Vagina (tissue), 2 donors: ENCODE results near the gene HPD. TPM values are rescaled to one million over a fixed set of nuclear protein-coding genes. Genes with fewer than 3 reads are reported as not detected.
"Not testable (repeated sequence)": the region's sequence is repeated elsewhere in the genome, so short reads cannot be mapped to it uniquely, and the experiment has no call there.

Source experiments
- DNase-seq, 2 donors: peaks; one replicate each; pipeline ENCODE4 v3.0.0-alpha.2; 2017; ENCODE audit errors: extremely low spot score in 2 of 2
- H3K27ac ChIP-seq: fragments of 200-600 bp; sonication (generic); one replicate; pipeline ENCODE4 v1.5.1; 2019
- H3K27me3 ChIP-seq: fragments of 200-600 bp; sonication (generic); one replicate; pipeline ENCODE4 v1.5.1; 2019
- H3K36me3 ChIP-seq, 2 donors: fragments of 200-600 bp; sonication (generic); one replicate each; pipeline ENCODE4 v1.5.1; 2017 to 2019
- H3K4me1 ChIP-seq: fragments of 200-600 bp; sonication (generic); one replicate; pipeline ENCODE4 v1.5.1; 2019
- H3K4me3 ChIP-seq, 2 donors: fragments of 200-600 bp; sonication (generic); 1 replicate in 1 of 2; 2 replicates in 1 of 2; pipeline ENCODE4 v1.5.1; 2016 to 2019
- H3K9me3 ChIP-seq: fragments of 200-600 bp; sonication (generic); one replicate; pipeline ENCODE4 v1.5.1; 2019
- POLR2A ChIP-seq, 2 donors: fragments of 450-650 bp; IDR thresholded peaks; one replicate each; pipeline ENCODE4 v1.6.1; 2017; ENCODE audit warnings: antibody characterized with exemption in 2 of 2, mild to moderate bottlenecking in 2 of 2, moderate library complexity in 2 of 2
- POLR2AphosphoS5 ChIP-seq, 2 donors: sonication (generic); formaldehyde crosslinking; IDR thresholded peaks; one replicate each; pipeline ENCODE4 v1.9.0; 2017; ENCODE audit warnings: antibody characterized with exemption in 2 of 2, mild to moderate bottlenecking in 2 of 2, low read depth in 1 of 2; ENCODE audit not compliant: insufficient read depth in 1 of 2
- intact Hi-C: fragments of 100-400 bp; cut with DNase I; formaldehyde crosslinking; loops from one replicate; pipeline ENCODE4 v1.15.1; 2023
- total RNA-seq: library from RNA; depleted of rRNA; stranded (reverse); fragments of >200 nt; gene quantifications from one replicate; pipeline ENCODE4 v1.2.3, GENCODE V29; 2016
- TF ChIP-seq, protein P1 (sequence below), 3 experiments: fragments of 450-650 bp in 2 of 3; fragments of 200-600 bp in 1 of 3; sonication (generic) in 1 of 3; IDR thresholded peaks; one replicate each; pipeline ENCODE4 v1.5.1; 2017 to 2019; ENCODE audit warnings: antibody characterized with exemption in 3 of 3, mild to moderate bottlenecking in 2 of 3, moderate library complexity in 2 of 3

Gene HPD
- total RNA-seq, 1 donor from 2014 or later: not detected

DNA sequence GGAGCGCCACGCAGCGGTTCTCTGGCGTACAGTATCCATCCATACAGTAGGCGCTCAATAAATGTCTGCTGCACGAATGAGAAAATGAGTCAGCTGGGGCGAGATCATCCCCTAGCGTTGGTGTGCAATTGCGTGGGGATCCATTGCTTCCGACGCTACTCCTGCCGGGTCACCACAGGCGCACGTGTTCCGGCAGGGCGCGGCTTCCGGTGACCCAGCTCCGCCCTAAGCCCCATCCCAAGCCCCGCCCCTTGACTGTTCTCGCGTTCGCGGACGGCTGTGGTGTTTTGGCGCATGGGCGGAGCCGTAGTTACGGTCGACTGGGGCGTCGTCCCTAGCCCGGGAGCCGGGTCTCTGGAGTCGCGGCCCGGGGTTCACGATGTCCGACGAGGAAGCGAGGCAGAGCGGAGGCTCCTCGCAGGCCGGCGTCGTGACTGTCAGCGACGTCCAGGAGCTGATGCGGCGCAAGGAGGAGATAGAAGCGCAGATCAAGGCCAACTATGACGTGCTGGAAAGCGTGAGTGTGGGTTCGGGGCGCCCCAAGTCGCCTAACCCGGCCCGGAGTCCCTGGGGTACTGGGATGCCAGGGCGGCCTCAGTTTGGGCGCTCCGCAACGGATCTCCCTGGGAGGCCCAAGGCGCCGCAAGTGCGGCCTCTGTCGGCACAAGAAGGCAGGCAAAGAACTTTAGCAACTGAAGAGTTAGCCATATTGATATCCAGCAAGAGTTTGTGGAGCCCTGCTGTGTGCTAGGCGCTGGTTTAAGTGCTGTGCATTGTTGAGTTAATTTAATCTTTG is 30.0 kb upstream of the HPD start, which contains the start of gene PSMD9:
TSS of gene PSMD9 (plus strand) at position 313 of the 796 bp plus-strand sequence. CDS start at position 380, 67 bp downstream.
- no peaks in the 10 kb centered on the region for H3K9me3 ChIP-seq
- peaks cover 32% of the 10 kb centered on the region for H3K4me1 ChIP-seq
- intact Hi-C loops: loop anchor here (2.0 to 5.0 kb wide), 3 partner anchors 30 to 1084 kb away; partner anchors contain the start of gene HPD
- H3K4me3 ChIP-seq: peak within 1 kb of the TSS; percentile 71 to 89
- peak; percentile 97 for DNase-seq
- no peaks in the 10 kb centered on the region for H3K36me3 ChIP-seq
- H3K27me3 ChIP-seq: no peaks in the 10 kb centered on the region
- H3K27ac ChIP-seq: peak within 1 kb of the TSS; percentile 97
- TF ChIP-seq POLR2AphosphoS5 (IDR thresholded peaks at IDR 0.05; ENCODE audit: insufficient read depth in 1 of 2, low read depth in 1 of 2) (peak; percentile 96 to 97), POLR2A (IDR thresholded peaks at IDR 0.05) (peak in 1 of 2 donors; percentile 56)
- TF ChIP-seq, protein P1, sequence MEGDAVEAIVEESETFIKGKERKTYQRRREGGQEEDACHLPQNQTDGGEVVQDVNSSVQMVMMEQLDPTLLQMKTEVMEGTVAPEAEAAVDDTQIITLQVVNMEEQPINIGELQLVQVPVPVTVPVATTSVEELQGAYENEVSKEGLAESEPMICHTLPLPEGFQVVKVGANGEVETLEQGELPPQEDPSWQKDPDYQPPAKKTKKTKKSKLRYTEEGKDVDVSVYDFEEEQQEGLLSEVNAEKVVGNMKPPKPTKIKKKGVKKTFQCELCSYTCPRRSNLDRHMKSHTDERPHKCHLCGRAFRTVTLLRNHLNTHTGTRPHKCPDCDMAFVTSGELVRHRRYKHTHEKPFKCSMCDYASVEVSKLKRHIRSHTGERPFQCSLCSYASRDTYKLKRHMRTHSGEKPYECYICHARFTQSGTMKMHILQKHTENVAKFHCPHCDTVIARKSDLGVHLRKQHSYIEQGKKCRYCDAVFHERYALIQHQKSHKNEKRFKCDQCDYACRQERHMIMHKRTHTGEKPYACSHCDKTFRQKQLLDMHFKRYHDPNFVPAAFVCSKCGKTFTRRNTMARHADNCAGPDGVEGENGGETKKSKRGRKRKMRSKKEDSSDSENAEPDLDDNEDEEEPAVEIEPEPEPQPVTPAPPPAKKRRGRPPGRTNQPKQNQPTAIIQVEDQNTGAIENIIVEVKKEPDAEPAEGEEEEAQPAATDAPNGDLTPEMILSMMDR (IDR thresholded peaks at IDR 0.05): peak; percentile 42 to 52 (median 44)

DNA sequence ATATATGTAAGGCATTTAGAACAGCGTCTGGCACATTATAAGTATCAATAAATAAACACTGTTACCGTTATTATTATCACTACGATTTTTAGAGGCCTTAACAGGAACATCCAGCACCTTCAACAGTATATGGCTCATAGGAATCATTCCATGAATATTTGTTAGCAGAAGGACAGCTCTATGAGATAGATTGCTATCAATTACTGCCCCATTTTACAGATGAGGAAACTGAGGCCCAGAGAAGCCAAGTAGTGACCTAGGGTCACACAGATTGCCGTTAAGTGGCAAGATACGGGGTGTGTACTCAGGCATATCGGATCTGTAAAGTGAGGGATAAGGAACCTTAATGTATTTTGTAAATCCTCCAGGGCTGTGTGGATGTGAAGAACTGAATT is 29.4 kb upstream of the HPD start:
- H3K4me3 ChIP-seq: peak overlapping the region; percentile 71 to 89
- no peaks in the 10 kb centered on the region for H3K36me3 ChIP-seq
- intact Hi-C loops: loop anchor here (2.0 to 5.0 kb wide), 3 partner anchors 29 to 1084 kb away; partner anchors contain the start of gene HPD
- no peak for DNase-seq
- H3K4me1 ChIP-seq: peaks cover 26% of the 10 kb centered on the region
- TF ChIP-seq POLR2AphosphoS5 (IDR thresholded peaks at IDR 0.05; ENCODE audit: insufficient read depth in 1 of 2, low read depth in 1 of 2) (no peak), POLR2A (IDR thresholded peaks at IDR 0.05) (no peak)
- TF ChIP-seq, protein P1 (IDR thresholded peaks at IDR 0.05): no peak
- H3K27ac ChIP-seq: peak overlapping the region; percentile 97
- no peaks in the 10 kb centered on the region for H3K27me3 ChIP-seq
- H3K9me3 ChIP-seq: no peaks in the 10 kb centered on the region

DNA sequence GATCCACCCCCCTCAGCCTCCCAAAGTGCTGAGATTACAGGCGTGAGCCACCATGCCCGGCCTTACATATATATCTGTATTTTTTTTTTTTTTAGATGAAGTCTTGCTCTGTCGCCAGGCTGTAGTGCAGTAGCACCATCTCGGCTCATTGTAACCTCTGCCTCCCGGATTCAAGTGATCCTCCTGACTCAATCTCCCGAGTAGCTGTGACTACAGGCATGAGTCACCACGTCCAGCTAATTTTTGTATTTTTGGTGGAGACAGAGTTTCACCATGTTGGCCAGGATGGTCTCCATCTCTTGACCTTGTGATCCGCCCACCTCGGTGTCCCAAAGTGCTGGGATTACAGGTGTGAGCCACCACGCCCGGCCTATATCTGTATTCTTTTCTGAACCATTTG is 26.5 kb upstream of the HPD start:
- not testable (repeated sequence) for H3K4me3 ChIP-seq, DNase-seq, H3K27me3 ChIP-seq, H3K27ac ChIP-seq, H3K36me3 ChIP-seq, H3K9me3 ChIP-seq
- intact Hi-C loops: loop anchor here (5.0 kb wide), 2 partner anchors 88 to 1087 kb away; no protein-coding TSS in a partner anchor
- peaks cover 15% of the 10 kb centered on the region for H3K4me1 ChIP-seq

DNA sequence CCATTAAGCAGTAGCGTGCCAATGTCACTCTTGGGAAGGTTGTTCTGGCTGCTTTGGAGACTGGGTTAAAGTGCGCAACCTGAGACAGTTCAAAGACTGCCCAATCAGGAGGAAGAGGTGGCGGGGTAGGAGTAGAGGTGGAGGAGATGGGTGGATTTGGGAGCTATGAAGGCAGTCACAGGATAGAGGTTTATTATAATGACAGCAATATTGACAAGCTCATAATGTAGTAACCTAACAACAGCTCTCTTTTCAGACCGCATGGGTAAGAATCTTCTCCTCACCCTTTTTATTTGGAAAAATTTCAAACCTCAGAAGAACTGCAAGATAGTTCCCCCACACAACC is 24.6 kb upstream of the HPD start:
- Histone ChIP-seq H3K27ac (no peak overlapping the region), H3K9me3 (no peaks in the 10 kb centered on the region), H3K36me3 (no peaks in the 10 kb centered on the region), H3K4me1 (peaks cover 4% of the 10 kb centered on the region), H3K4me3 (no peak overlapping the region), H3K27me3 (no peaks in the 10 kb centered on the region)
- TF ChIP-seq, protein P1 (IDR thresholded peaks at IDR 0.05): no peak
- TF ChIP-seq POLR2AphosphoS5 (IDR thresholded peaks at IDR 0.05; ENCODE audit: insufficient read depth in 1 of 2, low read depth in 1 of 2): no peak
- no peak for TF ChIP-seq POLR2A (IDR thresholded peaks at IDR 0.05)
- intact Hi-C loops: no loop called here
- DNase-seq: no peak

DNA sequence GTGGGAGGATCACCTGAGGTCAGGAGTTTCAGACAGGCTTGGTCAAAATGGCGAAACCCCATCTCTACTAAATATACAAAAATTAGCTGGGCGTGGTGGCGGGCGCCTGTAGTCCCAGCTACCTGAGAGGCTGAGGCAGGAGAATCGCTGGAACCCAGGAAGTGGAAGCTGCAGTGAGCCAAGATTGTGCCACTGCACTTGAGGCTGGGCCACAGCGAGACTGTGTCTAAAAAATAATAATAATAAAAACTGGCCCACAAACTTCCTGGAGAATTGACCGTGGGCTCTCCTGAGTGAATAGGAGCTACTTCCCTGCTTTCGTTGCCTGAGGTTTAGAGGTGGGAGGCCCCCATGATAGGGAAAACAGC is 17.4 kb upstream of the HPD start:
- H3K4me3 ChIP-seq, H3K27ac ChIP-seq, H3K4me1 ChIP-seq, intact Hi-C loops, DNase-seq, H3K9me3 ChIP-seq, H3K27me3 ChIP-seq, H3K36me3 ChIP-seq: not testable (repeated sequence)

DNA sequence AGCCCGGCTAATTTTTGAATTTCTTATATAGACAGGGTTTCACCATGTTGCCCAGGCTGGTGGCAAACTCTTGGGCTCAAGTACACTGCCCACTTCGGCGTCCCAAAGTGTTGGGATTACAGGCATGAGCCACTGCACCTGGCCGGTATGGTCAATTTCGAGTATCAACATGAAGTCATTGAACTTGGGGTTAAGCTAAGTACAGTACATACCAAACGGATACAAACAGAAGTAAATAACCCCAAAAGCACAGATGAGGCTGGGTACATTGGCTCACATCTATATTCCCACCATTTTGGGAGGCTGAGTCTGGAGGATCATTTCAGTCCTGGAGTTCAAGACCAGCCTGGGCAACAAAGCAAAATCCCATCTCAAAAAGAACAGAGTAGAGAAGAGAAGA is 16.9 kb upstream of the HPD start:
- no peak overlapping the region for H3K4me3 ChIP-seq
- no peaks in the 10 kb centered on the region for H3K27me3 ChIP-seq
- H3K9me3 ChIP-seq: no peaks in the 10 kb centered on the region
- intact Hi-C loops: no loop called here
- no peaks in the 10 kb centered on the region for H3K4me1 ChIP-seq
- H3K36me3 ChIP-seq: no peaks in the 10 kb centered on the region
- no peak for DNase-seq
- TF ChIP-seq POLR2AphosphoS5 (IDR thresholded peaks at IDR 0.05; ENCODE audit: insufficient read depth in 1 of 2, low read depth in 1 of 2) (no peak), POLR2A (IDR thresholded peaks at IDR 0.05) (no peak)
- TF ChIP-seq, protein P1 (IDR thresholded peaks at IDR 0.05): no peak
- no peak overlapping the region for H3K27ac ChIP-seq
